ENCODE data around the gene SYT1. TPM values are rescaled to one million over a fixed set of nuclear protein-coding genes. Genes with fewer than 3 reads are reported as not detected.
A peak's percentile ranks its signal among the peaks of the same experiment; 100 is the strongest.

SYT1 gene
- polyA plus RNA-seq, 1 experiment: 6.8 TPM

GRCh38 chr12:79046021-79046420 is 181.4 kb downstream of the SYT1 start:
- H3K27me3 ChIP-seq (ENCODE audit: control insufficient read depth, insufficient read depth, low read length): no peaks in the 10 kb centered on the region
- H3K9me3 ChIP-seq (ENCODE audit: control insufficient read depth, insufficient read depth, low read length): no peaks in the 10 kb centered on the region
- TF ChIP-seq, protein P1, sequence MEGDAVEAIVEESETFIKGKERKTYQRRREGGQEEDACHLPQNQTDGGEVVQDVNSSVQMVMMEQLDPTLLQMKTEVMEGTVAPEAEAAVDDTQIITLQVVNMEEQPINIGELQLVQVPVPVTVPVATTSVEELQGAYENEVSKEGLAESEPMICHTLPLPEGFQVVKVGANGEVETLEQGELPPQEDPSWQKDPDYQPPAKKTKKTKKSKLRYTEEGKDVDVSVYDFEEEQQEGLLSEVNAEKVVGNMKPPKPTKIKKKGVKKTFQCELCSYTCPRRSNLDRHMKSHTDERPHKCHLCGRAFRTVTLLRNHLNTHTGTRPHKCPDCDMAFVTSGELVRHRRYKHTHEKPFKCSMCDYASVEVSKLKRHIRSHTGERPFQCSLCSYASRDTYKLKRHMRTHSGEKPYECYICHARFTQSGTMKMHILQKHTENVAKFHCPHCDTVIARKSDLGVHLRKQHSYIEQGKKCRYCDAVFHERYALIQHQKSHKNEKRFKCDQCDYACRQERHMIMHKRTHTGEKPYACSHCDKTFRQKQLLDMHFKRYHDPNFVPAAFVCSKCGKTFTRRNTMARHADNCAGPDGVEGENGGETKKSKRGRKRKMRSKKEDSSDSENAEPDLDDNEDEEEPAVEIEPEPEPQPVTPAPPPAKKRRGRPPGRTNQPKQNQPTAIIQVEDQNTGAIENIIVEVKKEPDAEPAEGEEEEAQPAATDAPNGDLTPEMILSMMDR (IDR thresholded peaks at IDR 0.05; ENCODE audit: low read depth, low read length): no peak
- H3K27ac ChIP-seq (ENCODE audit: low read depth, low read length): no peak overlapping the region
- ChIA-PET POLR2A (no interaction called here), CTCF (no interaction called here)
- H3K4me3 ChIP-seq (ENCODE audit: low read depth, low read length): no peak overlapping the region
- no peak for DNase-seq (ENCODE audit: low read depth, low spot score)

GRCh38 chr12:79048962-79049361 is 184.4 kb downstream of the SYT1 start:
- ChIA-PET POLR2A (no interaction called here), CTCF (no interaction called here)
- Histone ChIP-seq H3K27me3 (ENCODE audit: control insufficient read depth, insufficient read depth, low read length) (no peaks in the 10 kb centered on the region), H3K9me3 (ENCODE audit: control insufficient read depth, insufficient read depth, low read length) (no peaks in the 10 kb centered on the region), H3K27ac (ENCODE audit: low read depth, low read length) (no peak overlapping the region), H3K4me3 (ENCODE audit: low read depth, low read length) (no peak overlapping the region)
- DNase-seq (ENCODE audit: low read depth, low spot score): no peak
- TF ChIP-seq, protein P1 (IDR thresholded peaks at IDR 0.05; ENCODE audit: low read depth, low read length): no peak

GRCh38 chr12:79053394-79053793 is 188.8 kb downstream of the SYT1 start:
- CTCF ChIA-PET: interaction anchor here (0.7 kb wide), 1 partner anchor 826 kb away, joined by 3 read pairs; no protein-coding TSS in a partner anchor
- Histone ChIP-seq H3K27ac (ENCODE audit: low read depth, low read length) (no peak overlapping the region), H3K9me3 (ENCODE audit: control insufficient read depth, insufficient read depth, low read length) (no peaks in the 10 kb centered on the region), H3K27me3 (ENCODE audit: control insufficient read depth, insufficient read depth, low read length) (no peaks in the 10 kb centered on the region), H3K4me3 (ENCODE audit: low read depth, low read length) (no peak overlapping the region)
- no peak for DNase-seq (ENCODE audit: low read depth, low spot score)
- POLR2A ChIA-PET: no interaction called here
- TF ChIP-seq, protein P1 (IDR thresholded peaks at IDR 0.05; ENCODE audit: low read depth, low read length): no peak

- Histone ChIP-seq H3K4me3 (ENCODE audit: low read depth, low read length) (no peak overlapping the region), H3K27ac (ENCODE audit: low read depth, low read length) (peak overlapping the region; percentile 66), H3K9me3 (ENCODE audit: control insufficient read depth, insufficient read depth, low read length) (no peaks in the 10 kb centered on the region), H3K27me3 (ENCODE audit: control insufficient read depth, insufficient read depth, low read length) (no peaks in the 10 kb centered on the region)
- ChIA-PET CTCF (no interaction called here), POLR2A (no interaction called here)
- DNase-seq (ENCODE audit: low read depth, low spot score): peak; percentile 53
- TF ChIP-seq, protein P1 (IDR thresholded peaks at IDR 0.05; ENCODE audit: low read depth, low read length): no peak
Measured at GRCh38 chr12:79055926-79056674, 191.5 kb downstream of the SYT1 start.

GRCh38 chr12:79056775-79057174 is 192.2 kb downstream of the SYT1 start:
- H3K4me3 ChIP-seq (ENCODE audit: low read depth, low read length): no peak overlapping the region
- no peaks in the 10 kb centered on the region for H3K27me3 ChIP-seq (ENCODE audit: control insufficient read depth, insufficient read depth, low read length)
- no peak overlapping the region for H3K27ac ChIP-seq (ENCODE audit: low read depth, low read length)
- DNase-seq (ENCODE audit: low read depth, low spot score): no peak
- TF ChIP-seq, protein P1 (IDR thresholded peaks at IDR 0.05; ENCODE audit: low read depth, low read length): no peak
- H3K9me3 ChIP-seq (ENCODE audit: control insufficient read depth, insufficient read depth, low read length): no peaks in the 10 kb centered on the region
- CTCF ChIA-PET: no interaction called here
- POLR2A ChIA-PET: no interaction called here
